OCI-LY3 (cell line): ENCODE results near the gene ETF1.

Experiments
- H2AFZ ChIP-seq: fragments of 200-600, 300-600 bp; shearing (Covaris generic); 2 replicates; pipeline ENCODE4 v1.6.0; 2014; ENCODE audit warnings: antibody characterized with exemption, low read depth, low read length
- H3K27ac ChIP-seq: fragments of 200-600, 300-600 bp; sonication (generic); 2 replicates; pipeline ENCODE4 v1.5.1; 2014; ENCODE audit warnings: mild to moderate bottlenecking, low read length, moderate library complexity, mixed read lengths
- H3K27me3 ChIP-seq: fragments of 200-600, 300-600 bp; sonication (generic); 2 replicates; pipeline ENCODE4 v1.6.1; 2014; ENCODE audit warnings: low read depth, low read length, mixed read lengths
- H3K36me3 ChIP-seq: fragments of 200-600, 300-600 bp; sonication (generic); replicated peaks from 2 replicates; pipeline ENCODE3; 2014; ENCODE audit warnings: low read depth, low read length, mixed read lengths
- H3K4me1 ChIP-seq: fragments of 300-600, 200-600 bp; sonication (generic); 2 replicates; pipeline ENCODE4 v1.6.1; 2014; ENCODE audit warnings: low read length, mixed read lengths
- H3K4me2 ChIP-seq: fragments of 200-600, 300-600 bp; sonication (generic); 2 replicates; pipeline ENCODE4 v1.6.1; 2014; ENCODE audit warnings: low read length, mixed read lengths
- H3K4me3 ChIP-seq: fragments of 300-600, 200-600 bp; sonication (generic); 2 replicates; pipeline ENCODE4 v1.5.1; 2014; ENCODE audit warnings: antibody characterized with exemption, mild to moderate bottlenecking, low read length, moderate library complexity
- H3K79me2 ChIP-seq: fragments of 300-600, 200-600 bp; shearing (Covaris generic); 2 replicates; pipeline ENCODE4 v1.6.1; 2014; ENCODE audit warnings: mild to moderate bottlenecking, low read length, mixed read lengths
- H3K9ac ChIP-seq: fragments of 300-600, 200-600 bp; shearing (Covaris generic); 2 replicates; pipeline ENCODE4 v1.6.0; 2014; ENCODE audit warnings: mild to moderate bottlenecking, low read length, moderate library complexity
- H3K9me3 ChIP-seq: fragments of 200-600, 300-600 bp; shearing (Covaris generic); 2 replicates; pipeline ENCODE4 v1.6.1; 2014; ENCODE audit warnings: low read length, mixed read lengths; ENCODE audit not compliant: insufficient read depth
- H4K20me1 ChIP-seq: fragments of 200-600, 300-600 bp; sonication (generic); 2 replicates; pipeline ENCODE4 v1.6.1; 2016; ENCODE audit warnings: low read length, mixed read lengths; ENCODE audit not compliant: insufficient read depth
- CTCF ChIP-seq: fragments of 200-600, 300-600 bp; sonication (generic); IDR thresholded peaks from 2 replicates; pipeline ENCODE4 v1.5.1; 2014; ENCODE audit warnings: antibody characterized with exemption, low read length, low read depth
- EZH2phosphoT487 ChIP-seq: fragments of 200-600 bp; shearing (Covaris generic); IDR thresholded peaks from 2 replicates; pipeline ENCODE4 v1.6.1; 2018; ENCODE audit warnings: antibody characterized with exemption, mixed run types, low read depth

The ETF1 gene

DNA sequence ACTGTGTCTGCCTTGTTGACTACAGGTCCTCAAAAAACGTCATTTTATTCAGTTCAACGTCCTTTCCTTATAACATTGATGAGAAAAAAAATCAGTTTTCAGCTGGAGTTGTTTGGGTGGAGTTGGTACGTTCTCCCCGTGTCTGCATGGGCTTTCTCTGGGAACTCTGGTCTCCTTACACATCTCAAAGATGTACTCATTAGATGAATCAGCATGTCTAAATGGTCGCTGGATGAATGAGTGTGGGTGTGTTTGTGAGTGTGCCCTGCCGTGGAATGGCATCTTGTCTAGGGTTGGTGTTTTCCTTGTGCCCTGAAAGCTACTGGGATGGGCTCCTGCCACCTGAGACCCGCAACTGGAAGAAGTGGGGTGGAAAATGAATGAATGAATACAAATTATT lies 47.7 kb downstream of the ETF1 start:
- Histone ChIP-seq H3K4me3 (no peak overlapping the region), H3K9me3 (no peaks in the 10 kb centered on the region), H3K27ac (no peak overlapping the region), H3K9ac (no peak overlapping the region), H3K79me2 (no peaks in the 10 kb centered on the region), H3K27me3 (peaks cover 9% of the 10 kb centered on the region), H2AFZ (no peak overlapping the region), H4K20me1 (no peaks in the 10 kb centered on the region), H3K36me3 (no peaks in the 10 kb centered on the region), H3K4me1 (no peaks in the 10 kb centered on the region), H3K4me2 (no peak overlapping the region)
- TF ChIP-seq EZH2phosphoT487 (no peak), CTCF (no peak)

DNA sequence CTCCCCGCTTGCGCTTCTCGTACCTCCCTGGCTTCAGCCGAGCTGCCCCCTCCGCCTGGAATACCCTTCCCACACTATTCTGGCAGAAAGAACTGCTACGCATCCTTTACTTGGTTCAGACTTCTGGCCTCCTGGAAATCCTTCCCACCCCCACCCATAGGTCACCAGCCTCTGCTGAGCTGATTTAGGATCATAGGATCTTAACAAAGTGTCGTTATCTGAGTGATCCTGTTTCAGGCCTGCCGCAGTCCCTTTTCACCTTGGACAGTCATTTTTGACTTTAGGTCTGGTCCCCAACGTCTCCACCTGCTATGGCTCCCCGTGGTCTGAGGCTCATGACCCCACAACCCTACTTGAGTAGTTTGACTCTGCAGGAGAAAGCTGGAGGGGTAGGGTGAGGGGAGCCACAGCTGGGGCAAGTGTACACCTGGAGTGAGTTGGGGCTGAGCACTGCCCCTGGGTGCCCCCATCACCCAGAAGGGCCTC lies 50.4 kb downstream of the ETF1 start:
- H3K4me3 ChIP-seq, result peak overlapping the region; percentile 68
- no peaks in the 10 kb centered on the region for H3K79me2 ChIP-seq
- no peak overlapping the region for H3K27ac ChIP-seq
- no peaks in the 10 kb centered on the region for H3K36me3 ChIP-seq
- H3K9me3 ChIP-seq, result no peaks in the 10 kb centered on the region
- H3K27me3 ChIP-seq, result peaks cover 17% of the 10 kb centered on the region
- H3K4me1 ChIP-seq, result no peaks in the 10 kb centered on the region
- H4K20me1 ChIP-seq, result no peaks in the 10 kb centered on the region
- no peak for TF ChIP-seq EZH2phosphoT487
- no peak for TF ChIP-seq CTCF
- no peak overlapping the region for H3K9ac ChIP-seq
- H3K4me2 ChIP-seq, result peak overlapping the region; percentile 62
- no peak overlapping the region for H2AFZ ChIP-seq

DNA sequence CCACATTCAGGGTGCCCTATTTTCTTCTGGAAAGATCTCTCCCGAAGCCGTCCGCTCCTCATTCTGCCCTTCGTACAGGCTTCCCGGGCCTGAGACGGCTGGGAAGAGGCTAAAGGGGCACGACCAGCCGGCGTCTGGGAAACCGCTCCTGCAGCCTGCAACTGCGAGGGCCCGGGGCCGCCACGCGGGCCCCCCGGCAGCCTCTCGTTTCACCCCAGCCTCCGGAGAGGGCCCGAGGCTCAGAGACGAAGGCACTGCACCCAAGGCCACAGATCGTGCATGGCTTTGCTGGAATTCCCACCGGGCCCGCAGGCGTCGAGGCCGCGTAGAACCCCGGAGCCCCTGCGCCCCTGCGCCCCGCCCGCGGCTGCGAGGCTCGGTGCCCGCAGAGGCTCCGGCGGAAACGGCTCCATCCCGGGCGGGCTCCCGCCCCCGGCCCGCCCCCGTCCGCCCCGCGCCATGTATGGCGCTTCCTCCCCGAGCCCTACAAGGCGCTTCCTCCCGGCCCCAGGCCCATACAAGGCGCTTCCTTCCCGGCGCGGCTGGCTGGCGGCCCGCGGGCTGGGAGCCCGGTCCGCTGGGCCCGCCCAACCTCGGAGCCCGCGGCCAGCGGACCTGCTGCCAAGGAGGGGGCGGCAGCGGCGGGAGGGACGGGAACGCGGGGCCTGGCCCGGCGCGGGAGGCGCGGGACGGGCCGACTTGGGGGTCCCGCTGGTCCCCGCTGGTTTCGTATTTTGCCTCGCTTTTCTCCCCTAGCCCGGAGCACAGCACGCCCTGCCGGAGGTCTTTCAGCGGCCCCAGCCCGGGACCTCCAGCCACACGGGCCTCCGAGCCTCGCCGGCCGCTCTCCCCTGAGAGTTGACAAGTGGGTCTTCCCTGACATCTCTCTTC lies 51.1 kb downstream of the ETF1 start:
- Histone ChIP-seq H3K9ac (no peak overlapping the region), H3K4me1 (no peaks in the 10 kb centered on the region), H4K20me1 (no peaks in the 10 kb centered on the region), H3K4me2 (peak overlapping the region; percentile 62), H3K9me3 (no peaks in the 10 kb centered on the region), H3K36me3 (no peaks in the 10 kb centered on the region), H3K27me3 (peaks cover 17% of the 10 kb centered on the region), H3K79me2 (no peaks in the 10 kb centered on the region), H3K4me3 (peak overlapping the region; percentile 68), H2AFZ (no peak overlapping the region), H3K27ac (no peak overlapping the region)
- TF ChIP-seq EZH2phosphoT487, result no peak
- TF ChIP-seq CTCF, result no peak

- Histone ChIP-seq H3K27ac (no peak overlapping the region), H3K9ac (no peak overlapping the region), H3K4me3 (no peak overlapping the region), H4K20me1 (no peaks in the 10 kb centered on the region), H3K4me1 (no peaks in the 10 kb centered on the region), H2AFZ (no peak overlapping the region), H3K4me2 (peak overlapping the region; percentile 62; the same call in 1 of the 2 replicates), H3K27me3 (peaks cover 17% of the 10 kb centered on the region), H3K9me3 (no peaks in the 10 kb centered on the region), H3K79me2 (no peaks in the 10 kb centered on the region), H3K36me3 (no peaks in the 10 kb centered on the region)
- TF ChIP-seq EZH2phosphoT487 (no peak), CTCF (no peak)
Observed at GRCh38 chr5:138491284-138491648, 51.8 kb downstream of the ETF1 start.
